ENCODE data around the gene EMC10. TPM values are rescaled to one million over a fixed set of nuclear protein-coding genes. Genes with fewer than 3 reads are reported as not detected.
A peak's percentile ranks its signal among the peaks of the same experiment; 100 is the strongest.
"Not testable (repeated sequence)": the region's sequence is repeated elsewhere in the genome, so short reads cannot be mapped to it uniquely, and the experiment has no call there.

EMC10 gene
- total RNA-seq, 2 donors from 2014 or later = 60.3 to 68.0 TPM

GRCh38 chr19:50465986-50466705 lies 10.2 kb upstream of the EMC10 start:
- Histone ChIP-seq H3K27ac (no peak overlapping the region), H3K9me3 (no peaks in the 10 kb centered on the region), H3K4me1 (no peaks in the 10 kb centered on the region), H3K4me3 (no peak overlapping the region), H3K36me3 (replicated peaks in 1 of 2; ENCODE audit: insufficient read depth in 1 of 2, low read depth in 2 of 2) (no peaks in the 10 kb centered on the region), H3K27me3 (peaks cover 0 to 4% of the 10 kb centered on the region in 2 donors)
- DNase-seq (peak in 2 of 4 donors; percentile 14 to 18), ATAC-seq (peak; percentile 22)
- TF ChIP-seq POLR2A (IDR thresholded peaks at IDR 0.05) = no peak
- TF ChIP-seq, protein P1, sequence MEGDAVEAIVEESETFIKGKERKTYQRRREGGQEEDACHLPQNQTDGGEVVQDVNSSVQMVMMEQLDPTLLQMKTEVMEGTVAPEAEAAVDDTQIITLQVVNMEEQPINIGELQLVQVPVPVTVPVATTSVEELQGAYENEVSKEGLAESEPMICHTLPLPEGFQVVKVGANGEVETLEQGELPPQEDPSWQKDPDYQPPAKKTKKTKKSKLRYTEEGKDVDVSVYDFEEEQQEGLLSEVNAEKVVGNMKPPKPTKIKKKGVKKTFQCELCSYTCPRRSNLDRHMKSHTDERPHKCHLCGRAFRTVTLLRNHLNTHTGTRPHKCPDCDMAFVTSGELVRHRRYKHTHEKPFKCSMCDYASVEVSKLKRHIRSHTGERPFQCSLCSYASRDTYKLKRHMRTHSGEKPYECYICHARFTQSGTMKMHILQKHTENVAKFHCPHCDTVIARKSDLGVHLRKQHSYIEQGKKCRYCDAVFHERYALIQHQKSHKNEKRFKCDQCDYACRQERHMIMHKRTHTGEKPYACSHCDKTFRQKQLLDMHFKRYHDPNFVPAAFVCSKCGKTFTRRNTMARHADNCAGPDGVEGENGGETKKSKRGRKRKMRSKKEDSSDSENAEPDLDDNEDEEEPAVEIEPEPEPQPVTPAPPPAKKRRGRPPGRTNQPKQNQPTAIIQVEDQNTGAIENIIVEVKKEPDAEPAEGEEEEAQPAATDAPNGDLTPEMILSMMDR (IDR thresholded peaks at IDR 0.05) = peak in 1 of 7 experiments; percentile 3
- intact Hi-C loops (cut with DNase I) = no loop called here
- WGBS, 2 donors = 49 to 71% methylated on average over 17 to 28 of the region's 29 CpGs

DNA sequence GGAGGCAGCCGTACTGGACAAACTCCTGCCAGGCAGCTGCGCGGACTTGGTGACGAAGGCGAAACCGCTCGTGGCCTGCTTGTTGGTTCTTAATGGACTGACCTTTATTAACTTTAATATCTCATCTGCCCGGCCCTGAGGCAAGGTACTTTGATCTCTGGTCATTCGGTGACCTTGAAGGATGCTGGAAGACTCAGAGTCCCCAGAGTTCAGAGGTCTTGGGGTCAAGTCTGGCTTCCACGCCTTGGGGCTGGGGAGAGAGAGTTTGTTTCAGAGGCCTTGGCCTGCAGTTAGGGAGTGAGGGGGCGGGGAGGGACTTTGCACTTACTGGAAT lies 9.6 kb upstream of the EMC10 start:
- H3K4me1 ChIP-seq = no peaks in the 10 kb centered on the region
- H3K27me3 ChIP-seq = peaks cover 0 to 4% of the 10 kb centered on the region in 2 donors
- no peak for DNase-seq
- no peak for TF ChIP-seq POLR2A (IDR thresholded peaks at IDR 0.05)
- TF ChIP-seq, protein P1 (IDR thresholded peaks at IDR 0.05) = no peak
- intact Hi-C loops (cut with DNase I) = no loop called here
- WGBS, 2 donors = 76 to 86% methylated on average over 8 to 11 of the region's 11 CpGs
- ATAC-seq = no peak
- no peaks in the 10 kb centered on the region for H3K36me3 ChIP-seq (replicated peaks in 1 of 2; ENCODE audit: insufficient read depth in 1 of 2, low read depth in 2 of 2)
- no peaks in the 10 kb centered on the region for H3K9me3 ChIP-seq
- H3K27ac ChIP-seq = no peak overlapping the region
- H3K4me3 ChIP-seq = no peak overlapping the region

DNA sequence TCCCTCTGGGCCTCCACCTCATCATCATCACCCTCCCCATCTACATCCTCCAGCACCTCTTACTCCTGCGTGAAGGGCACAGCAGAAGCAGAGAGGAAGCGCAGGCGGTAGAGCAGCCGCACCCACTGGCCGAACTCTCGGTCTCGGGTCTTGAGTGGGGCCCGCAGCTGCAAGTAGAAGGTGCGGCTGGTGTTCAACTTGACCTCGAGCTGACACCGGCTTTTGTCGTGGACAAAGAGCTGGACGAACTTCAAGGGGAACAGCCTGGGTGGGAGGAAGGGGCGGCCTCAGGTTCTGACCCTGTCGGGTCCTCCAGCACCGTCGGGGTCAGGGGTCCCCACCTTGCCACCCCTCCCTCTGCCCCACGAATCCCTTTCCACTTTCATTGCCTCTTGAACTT lies 8.7 kb upstream of the EMC10 start:
- no peaks in the 10 kb centered on the region for H3K36me3 ChIP-seq (replicated peaks in 1 of 2; ENCODE audit: insufficient read depth in 1 of 2, low read depth in 2 of 2)
- TF ChIP-seq, protein P1 (IDR thresholded peaks at IDR 0.05) = no peak
- no peak for TF ChIP-seq POLR2A (IDR thresholded peaks at IDR 0.05)
- H3K4me1 ChIP-seq = no peaks in the 10 kb centered on the region
- ATAC-seq (no peak), DNase-seq (no peak)
- intact Hi-C loops (cut with DNase I) = no loop called here
- no peak overlapping the region for H3K4me3 ChIP-seq
- 69 to 78% methylated on average over 18 of the region's 18 CpGs for WGBS, 2 donors
- H3K27me3 ChIP-seq = no peaks in the 10 kb centered on the region
- H3K9me3 ChIP-seq = no peaks in the 10 kb centered on the region
- no peak overlapping the region for H3K27ac ChIP-seq

DNA sequence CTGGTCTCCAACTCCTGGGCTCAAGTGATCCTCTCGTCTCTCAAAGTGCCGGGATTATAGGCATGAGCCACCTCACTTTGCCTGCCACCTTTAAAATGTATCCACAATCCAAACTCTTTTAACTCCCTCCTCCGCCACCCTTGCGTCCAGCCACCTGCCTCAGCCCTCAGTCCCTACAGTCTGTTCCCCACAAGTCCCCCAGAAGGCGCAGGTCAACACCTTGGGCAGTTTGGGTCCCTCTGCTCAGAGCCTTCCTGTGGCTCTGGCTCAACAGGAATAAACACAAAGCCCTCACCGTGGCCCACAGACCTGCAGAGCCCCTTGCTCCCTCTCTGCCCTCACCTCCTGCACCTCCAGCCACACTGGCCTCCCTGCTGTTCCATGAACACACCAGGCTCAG lies 7.5 kb upstream of the EMC10 start:
- Histone ChIP-seq H3K9me3 (no peaks in the 10 kb centered on the region), H3K27me3 (no peaks in the 10 kb centered on the region), H3K27ac (no peak overlapping the region), H3K4me1 (no peaks in the 10 kb centered on the region), H3K36me3 (replicated peaks in 1 of 2; ENCODE audit: insufficient read depth in 1 of 2, low read depth in 2 of 2) (no peaks in the 10 kb centered on the region), H3K4me3 (no peak overlapping the region)
- DNase-seq = no peak
- ATAC-seq = no peak
- WGBS, 2 donors = 85 to 89% methylated on average over 6 of the region's 6 CpGs
- intact Hi-C loops (cut with DNase I) = no loop called here
- TF ChIP-seq POLR2A (IDR thresholded peaks at IDR 0.05) = no peak
- TF ChIP-seq, protein P1 (IDR thresholded peaks at IDR 0.05) = no peak

DNA sequence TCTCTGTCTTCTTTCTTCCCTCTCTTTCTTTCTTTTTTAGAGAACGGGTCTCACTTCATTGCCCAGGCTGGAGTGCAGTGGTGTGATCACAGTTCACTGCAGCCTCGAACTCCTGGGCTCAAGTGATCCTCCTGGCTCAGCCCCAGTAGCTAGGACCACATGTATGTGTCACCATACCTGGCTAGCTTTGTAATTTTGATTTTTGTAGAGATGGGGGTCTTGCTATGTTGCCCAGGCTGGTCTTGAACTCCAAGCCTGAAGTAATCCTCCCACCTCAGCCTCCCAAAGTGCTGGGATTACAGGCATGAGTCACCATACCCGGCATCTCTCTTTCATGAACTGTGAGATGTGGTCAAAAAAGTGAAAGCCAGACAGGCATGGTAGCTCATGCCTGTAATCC lies 3.0 kb upstream of the EMC10 start:
- WGBS, 2 donors = 58 to 63% methylated on average over 3 of the region's 3 CpGs

More for the DNA sequence above, 3.0 kb upstream of the EMC10 start:
- H3K27ac ChIP-seq; intact Hi-C loops (cut with DNase I); ATAC-seq; DNase-seq; H3K36me3 ChIP-seq (replicated peaks in 1 of 2; ENCODE audit: insufficient read depth in 1 of 2, low read depth in 2 of 2); H3K27me3 ChIP-seq; H3K9me3 ChIP-seq; H3K4me3 ChIP-seq: not testable (repeated sequence)
- peaks cover 19% of the 10 kb centered on the region for H3K4me1 ChIP-seq
